NOMO-1 (cell line): ENCODE results near the gene SYCE1.

Experiments used
- DNase-seq, 2 experiments: peaks; one replicate each; lab custom pipeline; 2025; ENCODE audit not compliant: unreplicated experiment in 2 of 2; lab: John Stamatoyannopoulos, UW

Gene SYCE1

DNA sequence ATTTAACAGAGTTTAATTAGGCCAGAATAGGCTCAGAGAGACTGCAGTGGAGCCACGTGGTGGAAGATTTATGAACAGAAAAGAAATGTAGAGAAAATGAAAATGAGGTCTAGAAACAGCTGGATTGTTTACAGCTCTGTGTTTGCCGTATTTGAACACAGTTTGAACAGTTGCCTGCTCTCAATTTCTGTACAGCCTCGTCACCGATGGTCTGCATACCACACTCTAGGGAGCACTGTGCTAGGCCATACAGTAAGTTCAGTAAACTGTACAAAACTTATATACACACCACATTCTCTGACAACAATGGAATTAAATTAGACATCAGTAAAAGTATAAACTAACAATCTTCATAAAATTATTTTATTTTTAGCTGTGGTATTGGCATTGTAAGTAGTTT lies 49.3 kb downstream of the SYCE1 start:
- no peak for DNase-seq

DNA sequence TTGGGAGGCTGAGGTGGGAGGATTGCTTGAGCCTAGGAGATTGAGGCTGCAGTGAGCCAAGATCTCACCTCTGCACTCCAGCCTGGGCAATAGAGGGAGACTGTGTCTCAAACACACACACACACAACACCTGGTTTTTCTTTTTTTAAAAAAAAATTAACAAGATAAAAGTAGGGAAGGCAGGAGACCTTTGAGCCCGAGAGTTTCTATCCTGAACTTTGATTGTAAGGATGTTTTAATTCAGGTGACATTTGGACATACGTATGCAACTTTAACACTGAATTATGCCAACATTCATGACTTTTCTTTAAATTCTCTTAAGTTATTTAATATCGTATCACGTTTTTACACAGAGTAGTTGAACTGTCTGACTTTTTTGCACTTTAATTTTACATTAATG lies 49.9 kb downstream of the SYCE1 start:
- no peak for DNase-seq

DNA sequence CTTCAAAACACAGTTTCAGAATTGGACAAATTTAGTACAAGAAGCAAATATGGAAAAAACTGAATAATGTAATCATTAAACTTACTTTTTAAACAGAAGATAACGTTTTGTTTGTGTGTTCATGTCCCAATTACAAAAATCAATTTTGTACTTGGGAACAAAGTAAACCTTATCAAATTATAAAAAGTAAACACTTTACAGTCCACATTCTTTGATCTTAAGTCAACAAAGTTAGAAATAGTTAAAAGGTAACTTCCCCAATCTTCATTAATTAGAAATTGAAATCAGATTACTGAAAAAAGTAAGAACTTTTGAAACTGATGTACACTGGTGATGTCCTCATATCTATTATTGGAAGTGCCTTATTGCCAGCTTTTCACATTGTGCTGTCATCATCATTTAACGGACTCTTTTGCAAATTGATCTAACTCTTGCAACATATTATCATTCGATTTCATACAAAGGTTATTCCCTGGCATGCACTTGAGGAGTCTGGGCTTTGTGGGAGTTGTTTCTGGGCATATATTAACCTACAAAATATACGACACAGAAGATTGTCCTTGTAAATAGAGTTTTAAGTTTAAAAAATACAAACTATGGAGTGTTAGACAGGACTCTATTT lies 53.4 kb downstream of the SYCE1 start:
- DNase-seq, result no peak

DNA sequence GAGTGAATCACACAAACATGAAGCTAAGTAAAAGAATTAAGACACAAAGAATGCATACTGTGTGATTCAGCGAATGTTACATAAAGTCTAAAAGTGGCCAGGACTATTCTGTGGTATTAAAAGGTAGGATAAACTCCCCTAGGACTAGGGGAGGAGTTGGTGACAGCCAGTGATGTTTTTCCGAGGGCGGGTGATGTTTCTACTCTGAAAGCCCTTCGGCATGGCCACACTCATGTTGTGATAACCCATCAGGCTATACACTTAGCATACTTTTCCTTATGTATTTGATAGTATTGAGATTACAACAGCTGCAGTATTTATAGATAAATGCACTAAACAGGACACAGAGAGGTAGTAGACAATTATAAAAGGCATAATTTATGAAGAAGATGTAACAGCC lies 54.0 kb downstream of the SYCE1 start:
- DNase-seq, result no peak

DNA sequence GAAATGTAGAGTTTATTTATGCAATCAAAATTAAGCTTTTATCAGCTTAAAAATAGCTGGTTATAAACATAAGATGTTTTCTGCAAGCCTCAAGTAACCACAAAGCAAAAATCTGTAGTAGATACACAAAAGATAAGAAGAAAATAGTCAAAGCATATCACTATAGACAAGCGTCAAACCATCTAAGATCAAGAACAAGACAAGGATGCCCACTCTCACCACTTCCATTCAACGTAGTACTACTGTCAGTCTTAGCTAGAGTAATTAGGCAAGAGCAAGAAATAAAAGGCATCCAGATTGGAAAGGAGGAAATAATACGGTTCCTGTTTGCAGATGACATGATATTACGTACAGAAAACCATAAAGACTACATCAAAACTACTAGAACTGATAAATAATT lies 55.7 kb downstream of the SYCE1 start:
- no peak for DNase-seq
